HEK293 (cell line): ENCODE measurements around the gene DIDO1.

ENCODE experiments used
- GLIS2 ChIP-seq: fragments of 450-650 bp; formaldehyde crosslinking; IDR thresholded peaks from 2 replicates; pipeline ENCODE4 v1.5.1; 2016; ENCODE audit warnings: missing biosample characterization, missing genetic modification characterization
- IKZF3 ChIP-seq: fragments of 450-650 bp; IDR thresholded peaks from 2 replicates; pipeline ENCODE4 v1.5.0; 2018; ENCODE audit warnings: missing biosample characterization, mild to moderate bottlenecking, missing genetic modification characterization, moderate library complexity
- INSM2 ChIP-seq: fragments of 450-650 bp; formaldehyde crosslinking; IDR thresholded peaks from 2 replicates; pipeline ENCODE4 v1.5.1; 2016; ENCODE audit warnings: missing biosample characterization, missing genetic modification characterization
- KLF1 ChIP-seq: fragments of 450-650 bp; formaldehyde crosslinking; IDR thresholded peaks from 2 replicates; pipeline ENCODE4 v1.5.1; 2016; ENCODE audit warnings: missing biosample characterization, missing genetic modification characterization
- PATZ1 ChIP-seq: fragments of 450-650 bp; formaldehyde crosslinking; IDR thresholded peaks from 2 replicates; pipeline ENCODE4 v1.5.1; 2016; ENCODE audit warnings: missing biosample characterization, missing genetic modification characterization
- SCRT2 ChIP-seq: fragments of 450-650 bp; formaldehyde crosslinking; IDR thresholded peaks from 2 replicates; pipeline ENCODE4 v1.5.1; 2016; ENCODE audit warnings: missing biosample characterization, missing genetic modification characterization
- TSHZ1 ChIP-seq: fragments of 450-650 bp; formaldehyde crosslinking; IDR thresholded peaks from 2 replicates; pipeline ENCODE4 v1.5.1; 2016; ENCODE audit warnings: missing biosample characterization, missing genetic modification characterization, borderline replicate concordance
- YY1 ChIP-seq: fragments of 450-650 bp; formaldehyde crosslinking; IDR thresholded peaks from 2 replicates; pipeline ENCODE4 v1.5.1; 2018; ENCODE audit warnings: missing biosample characterization, missing genetic modification characterization
- ZFP69B ChIP-seq: fragments of 450-650 bp; formaldehyde crosslinking; IDR thresholded peaks from 2 replicates; pipeline ENCODE4 v1.5.1; 2016; ENCODE audit warnings: missing biosample characterization, missing genetic modification characterization
- ZNF140 ChIP-seq: fragments of 450-650 bp; formaldehyde crosslinking; IDR thresholded peaks from 2 replicates; pipeline ENCODE4 v1.5.1; 2016; ENCODE audit warnings: missing biosample characterization, missing genetic modification characterization
- ZNF2 ChIP-seq: fragments of 450-650 bp; formaldehyde crosslinking; IDR thresholded peaks from 2 replicates; pipeline ENCODE4 v1.5.1; 2016; ENCODE audit warnings: missing biosample characterization, missing genetic modification characterization
- ZNF214 ChIP-seq: fragments of 450-650 bp; formaldehyde crosslinking; IDR thresholded peaks from 2 replicates; pipeline ENCODE4 v1.5.1; 2017; ENCODE audit warnings: missing biosample characterization, mild to moderate bottlenecking, missing genetic modification characterization, borderline replicate concordance
- ZNF223 ChIP-seq: fragments of 450-650 bp; formaldehyde crosslinking; IDR thresholded peaks from 2 replicates; pipeline ENCODE4 v1.5.1; 2016; ENCODE audit warnings: missing biosample characterization, missing genetic modification characterization
- ZNF248 ChIP-seq: fragments of 450-650 bp; formaldehyde crosslinking; IDR thresholded peaks from 2 replicates; pipeline ENCODE4 v1.5.1; 2017; ENCODE audit warnings: missing biosample characterization, missing genetic modification characterization
- ZNF335 ChIP-seq: fragments of 450-650 bp; formaldehyde crosslinking; conservative IDR thresholded peaks from 2 replicates; pipeline ENCODE4 v1.5.1; 2016; ENCODE audit warnings: missing biosample characterization, missing genetic modification characterization
- ZNF341 ChIP-seq: fragments of 450-650 bp; formaldehyde crosslinking; IDR thresholded peaks from 2 replicates; pipeline ENCODE4; 2016; ENCODE audit warnings: low read depth, missing biosample characterization, missing genetic modification characterization
- ZNF362 ChIP-seq: fragments of 450-650 bp; formaldehyde crosslinking; IDR thresholded peaks from 2 replicates; pipeline ENCODE4 v1.5.1; 2016; ENCODE audit warnings: missing biosample characterization, missing genetic modification characterization
- ZNF398 ChIP-seq: fragments of 450-650 bp; formaldehyde crosslinking; IDR thresholded peaks from 2 replicates; pipeline ENCODE4 v1.5.1; 2017; ENCODE audit warnings: missing biosample characterization, missing genetic modification characterization
- ZNF561 ChIP-seq: fragments of 450-650 bp; IDR thresholded peaks from 2 replicates; pipeline ENCODE4 v1.5.1; 2018; ENCODE audit warnings: missing biosample characterization, missing genetic modification characterization, borderline replicate concordance
- ZNF596 ChIP-seq: fragments of 450-650 bp; IDR thresholded peaks from 2 replicates; pipeline ENCODE4 v1.5.0; 2018; ENCODE audit warnings: missing biosample characterization, mild to moderate bottlenecking, missing genetic modification characterization, moderate library complexity
- ZNF639 ChIP-seq: fragments of 450-650 bp; formaldehyde crosslinking; IDR thresholded peaks from 2 replicates; pipeline ENCODE4 v1.5.1; 2016; ENCODE audit warnings: missing biosample characterization, missing genetic modification characterization
- ZNF677 ChIP-seq: fragments of 450-650 bp; IDR thresholded peaks from 2 replicates; pipeline ENCODE4 v1.5.0; 2018; ENCODE audit warnings: missing biosample characterization, mild to moderate bottlenecking, missing genetic modification characterization, moderate library complexity
- ZNF768 ChIP-seq: fragments of 450-650 bp; formaldehyde crosslinking; IDR thresholded peaks from 2 replicates; pipeline ENCODE4 v1.5.1; 2018; ENCODE audit warnings: missing biosample characterization, mild to moderate bottlenecking, missing genetic modification characterization

The DIDO1 gene

GRCh38 chr20:62900052-62900691, 26.1 kb downstream of the DIDO1 start (continued):
- TF ChIP-seq ZNF561 (tag by site-specific recombination), result peak; percentile 72; the same call in 1 of the 2 replicates
- no peak for TF ChIP-seq YY1 (tag by site-specific recombination)
- peak; percentile 84 for TF ChIP-seq GLIS2
- TF ChIP-seq SCRT2 (tag by site-specific recombination), result peak; percentile 92
- TF ChIP-seq ZFP69B (tag by site-specific recombination), result peak; percentile 16; the same call in 1 of the 2 replicates
- TF ChIP-seq IKZF3, result peak; percentile 9; the same call in 1 of the 2 replicates
- no peak for TF ChIP-seq ZNF768
- TF ChIP-seq ZNF2 (tag by site-specific recombination), result 0 out of 2 replicates have a peak, but pooled peaks have one; percentile 21
- no peak for TF ChIP-seq ZNF398 (tag by site-specific recombination)
- peak; percentile 37; the same call in 1 of the 2 replicates for TF ChIP-seq KLF1 (tag by site-specific recombination)
- peak; percentile 97 for TF ChIP-seq PATZ1 (tag by site-specific recombination)
- TF ChIP-seq ZNF362, result no peak
- TF ChIP-seq ZNF677 (tag by site-specific recombination), result no peak
- no peak for TF ChIP-seq ZNF639 (tag by site-specific recombination)
- TF ChIP-seq ZNF248 (tag by site-specific recombination), result no peak
- no peak for TF ChIP-seq ZNF214 (tag by site-specific recombination)
- peak; percentile 26; the same call in 1 of the 2 replicates for TF ChIP-seq ZNF140
- TF ChIP-seq ZNF596 (tag by site-specific recombination), result no peak
- 0 out of 2 replicates have a peak, but pooled peaks have one; percentile 39 for TF ChIP-seq ZNF335 (tag by site-specific recombination)
- TF ChIP-seq ZNF223 (tag by site-specific recombination), result no peak
- no peak for TF ChIP-seq INSM2
- no peak for TF ChIP-seq TSHZ1 (tag by site-specific recombination)
- no peak; the same call in 1 of the 2 replicates for TF ChIP-seq ZNF341 (tag by site-specific recombination)
